Adrenal gland (tissue), 5 donors: ENCODE measurements around the gene GRB10.

ENCODE experiments used
- POLR2A ChIP-seq, 2 donors: fragments of 450-650 bp; IDR thresholded peaks; one replicate each; pipeline ENCODE4 v1.6.1; 2017; ENCODE audit warnings: antibody characterized with exemption in 2 of 2, mild to moderate bottlenecking in 2 of 2, moderate library complexity in 1 of 2
- TF ChIP-seq, protein P1 (sequence below), 6 experiments: fragments of 450-650 bp in 4 of 6; fragments of 200-600 bp in 2 of 6; sonication (generic) in 1 of 6; IDR thresholded peaks; 1 replicate in 5 of 6; 2 replicates in 1 of 6; pipeline versions ENCODE4 v1.5.1 to v1.8.0; 2016 to 2021; ENCODE audit warnings: antibody characterized with exemption in 6 of 6, mild to moderate bottlenecking in 2 of 6, moderate library complexity in 1 of 6
- donor health status: DM: no; HTN: no; CAD: no.

DNA sequence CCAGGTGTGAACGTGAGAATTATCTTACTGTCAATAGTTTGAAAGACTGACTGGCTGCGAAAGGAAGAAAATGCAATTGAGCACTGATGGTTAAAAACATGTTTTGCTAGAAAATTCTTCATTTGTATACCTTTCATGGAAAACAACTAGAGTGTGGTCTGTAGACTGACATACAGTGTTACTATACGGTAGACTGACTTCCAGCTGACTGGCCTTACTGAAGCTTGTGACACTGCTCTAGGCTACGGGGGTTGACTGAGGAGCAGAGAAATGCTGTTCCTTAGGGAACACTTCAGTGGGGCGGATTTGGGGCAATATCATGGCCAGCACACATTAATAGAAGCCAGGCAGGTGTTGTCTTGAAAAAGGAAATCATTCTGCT, 191.6 kb downstream of the GRB10 start:
- TF ChIP-seq, protein P1, sequence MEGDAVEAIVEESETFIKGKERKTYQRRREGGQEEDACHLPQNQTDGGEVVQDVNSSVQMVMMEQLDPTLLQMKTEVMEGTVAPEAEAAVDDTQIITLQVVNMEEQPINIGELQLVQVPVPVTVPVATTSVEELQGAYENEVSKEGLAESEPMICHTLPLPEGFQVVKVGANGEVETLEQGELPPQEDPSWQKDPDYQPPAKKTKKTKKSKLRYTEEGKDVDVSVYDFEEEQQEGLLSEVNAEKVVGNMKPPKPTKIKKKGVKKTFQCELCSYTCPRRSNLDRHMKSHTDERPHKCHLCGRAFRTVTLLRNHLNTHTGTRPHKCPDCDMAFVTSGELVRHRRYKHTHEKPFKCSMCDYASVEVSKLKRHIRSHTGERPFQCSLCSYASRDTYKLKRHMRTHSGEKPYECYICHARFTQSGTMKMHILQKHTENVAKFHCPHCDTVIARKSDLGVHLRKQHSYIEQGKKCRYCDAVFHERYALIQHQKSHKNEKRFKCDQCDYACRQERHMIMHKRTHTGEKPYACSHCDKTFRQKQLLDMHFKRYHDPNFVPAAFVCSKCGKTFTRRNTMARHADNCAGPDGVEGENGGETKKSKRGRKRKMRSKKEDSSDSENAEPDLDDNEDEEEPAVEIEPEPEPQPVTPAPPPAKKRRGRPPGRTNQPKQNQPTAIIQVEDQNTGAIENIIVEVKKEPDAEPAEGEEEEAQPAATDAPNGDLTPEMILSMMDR (IDR thresholded peaks at IDR 0.05): no peak
- no peak for TF ChIP-seq POLR2A (IDR thresholded peaks at IDR 0.05)
